Kidney capillary endothelial cell (primary cell): ENCODE data around the gene TBC1D8.
"Not testable (repeated sequence)": the region's sequence is repeated elsewhere in the genome, so short reads cannot be mapped to it uniquely, and the experiment has no call there.

Experiments used
- DNase-seq: peaks from one replicate; pipeline ENCODE4 v3.0.0-alpha.2; 2018; ENCODE audit warnings: low spot score

The TBC1D8 gene

DNA sequence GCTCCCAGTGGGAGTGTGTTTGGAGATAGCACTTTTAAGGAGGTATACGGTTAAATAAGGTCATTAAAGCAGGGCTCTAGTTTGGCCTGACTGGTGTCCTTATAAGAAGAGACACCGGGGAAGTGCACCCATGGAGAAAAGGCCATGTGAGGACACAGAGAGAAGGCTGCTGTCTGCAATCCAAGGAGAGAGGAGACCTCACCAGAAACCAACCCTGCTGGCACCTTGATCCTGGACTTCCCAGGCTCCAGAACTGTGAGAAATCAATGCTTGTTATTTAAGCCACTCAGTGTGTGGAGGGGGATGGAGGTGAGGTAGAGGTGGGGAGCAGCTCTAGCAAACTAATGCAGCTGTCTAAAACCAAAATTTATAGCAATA lies 87.1 kb downstream of the TBC1D8 start:
- no peak for DNase-seq

DNA sequence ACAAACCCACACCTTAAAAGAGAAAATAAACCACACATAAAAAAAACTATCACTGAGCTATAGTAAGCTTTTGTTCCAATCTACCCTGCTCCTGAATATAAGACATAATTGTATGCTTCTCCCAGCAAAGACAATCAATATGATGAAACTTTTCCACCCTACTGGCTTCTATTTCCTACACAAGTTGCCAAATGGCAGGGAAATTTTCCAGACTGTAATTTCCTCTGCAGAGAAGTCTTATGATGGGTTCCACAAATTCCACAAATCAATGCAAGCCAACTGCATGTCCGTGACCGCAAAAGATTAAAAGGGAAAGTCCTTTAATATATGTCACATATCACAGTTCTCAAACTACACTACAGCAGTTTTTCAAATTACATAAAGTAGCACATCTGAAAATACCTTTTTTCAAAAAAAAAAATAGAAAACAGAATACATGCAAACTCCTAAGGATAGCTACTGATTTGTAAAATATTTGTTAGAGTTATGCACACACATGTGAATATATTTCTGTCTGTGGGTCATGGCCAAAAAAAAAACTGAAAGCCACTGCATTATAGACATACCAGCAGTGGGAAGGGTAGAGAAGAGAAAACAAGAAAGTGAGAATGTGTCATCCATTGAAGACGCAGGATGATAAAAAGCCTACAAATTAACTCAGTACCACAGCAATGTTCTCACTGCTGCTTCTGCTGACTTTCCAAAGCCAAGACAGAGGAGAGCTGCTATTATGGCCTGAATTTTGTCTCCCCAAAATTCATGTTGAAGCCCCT lies 87.6 kb downstream of the TBC1D8 start:
- no peak for DNase-seq

DNA sequence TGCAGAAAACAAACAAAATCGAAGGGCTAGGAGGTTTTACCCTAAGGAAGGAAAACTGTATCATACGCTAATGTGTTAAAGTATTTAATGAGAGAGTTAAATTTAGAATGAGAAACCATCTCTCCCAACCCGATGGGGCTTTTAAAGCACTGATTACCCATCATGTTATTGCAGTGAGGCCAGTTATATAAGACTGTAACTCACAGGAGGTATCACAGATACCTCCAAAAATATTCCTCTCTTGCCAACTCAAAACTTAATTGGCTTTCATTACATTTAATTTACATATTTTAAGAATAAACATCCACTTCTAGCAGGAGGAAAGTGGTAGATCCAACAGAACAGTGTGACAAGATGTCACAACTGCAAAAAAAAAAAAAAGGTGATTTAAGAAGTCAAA lies 92.8 kb downstream of the TBC1D8 start:
- no peak for DNase-seq

DNA sequence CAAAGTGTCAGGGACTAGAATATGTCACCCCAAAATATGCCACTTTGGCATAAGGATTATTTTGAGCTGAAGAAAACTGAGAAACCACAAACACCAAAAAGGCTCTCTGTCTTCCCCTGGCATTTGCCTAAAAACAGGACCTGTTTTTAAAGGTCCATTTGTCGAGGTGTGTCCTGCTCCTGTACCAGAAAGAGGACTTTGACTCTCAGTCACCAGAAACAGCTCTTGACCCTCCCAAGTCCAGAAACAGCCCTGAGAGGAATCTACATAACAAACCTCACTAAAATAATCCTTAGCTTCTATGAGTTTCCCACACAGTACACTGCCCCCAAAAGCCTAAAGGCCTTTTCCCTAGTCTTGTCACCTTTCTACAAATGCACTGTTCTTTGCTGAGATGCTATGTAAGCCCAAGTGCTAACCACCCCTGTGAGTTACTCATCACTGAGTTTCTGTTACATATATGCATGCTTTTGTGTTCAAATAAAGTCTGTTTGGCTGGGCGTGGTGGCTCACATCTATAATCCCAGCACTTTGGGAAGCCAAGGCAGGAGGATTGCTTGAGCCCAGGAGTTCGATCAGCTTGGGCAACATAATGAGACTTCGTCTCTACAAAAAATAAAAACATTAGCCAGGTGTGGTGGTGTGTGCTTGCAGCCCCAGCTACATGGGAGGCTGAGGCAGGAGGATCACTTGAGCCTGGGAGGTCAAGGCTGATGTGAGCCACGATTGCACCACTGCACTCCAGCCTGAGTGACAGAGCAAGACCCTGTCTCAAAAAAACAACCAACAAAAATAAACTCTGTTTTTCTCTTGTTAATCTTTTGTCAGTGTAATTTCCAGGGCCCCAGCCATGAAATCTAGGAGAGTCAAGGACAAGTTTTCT lies 93.9 kb downstream of the TBC1D8 start:
- DNase-seq, result no peak

DNA sequence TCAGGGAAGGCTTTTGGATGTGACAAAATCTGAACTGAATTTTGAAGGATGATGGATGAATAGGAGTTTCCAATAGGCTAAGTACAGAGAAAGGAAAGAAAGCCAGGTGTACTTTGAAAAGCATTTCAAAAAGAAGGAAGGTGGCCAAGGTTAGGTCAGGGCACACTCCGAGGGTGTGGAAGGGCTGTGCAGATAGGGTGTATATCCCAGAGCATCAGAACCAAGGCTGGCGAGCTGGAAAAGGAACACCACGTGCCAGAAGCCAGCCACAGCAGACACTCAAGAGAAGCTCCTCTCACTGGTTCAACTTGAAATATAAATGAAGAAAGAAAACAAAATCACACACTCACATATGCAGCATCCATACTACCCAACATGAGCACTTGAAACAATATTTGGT lies 98.1 kb downstream of the TBC1D8 start:
- DNase-seq, result no peak

DNA sequence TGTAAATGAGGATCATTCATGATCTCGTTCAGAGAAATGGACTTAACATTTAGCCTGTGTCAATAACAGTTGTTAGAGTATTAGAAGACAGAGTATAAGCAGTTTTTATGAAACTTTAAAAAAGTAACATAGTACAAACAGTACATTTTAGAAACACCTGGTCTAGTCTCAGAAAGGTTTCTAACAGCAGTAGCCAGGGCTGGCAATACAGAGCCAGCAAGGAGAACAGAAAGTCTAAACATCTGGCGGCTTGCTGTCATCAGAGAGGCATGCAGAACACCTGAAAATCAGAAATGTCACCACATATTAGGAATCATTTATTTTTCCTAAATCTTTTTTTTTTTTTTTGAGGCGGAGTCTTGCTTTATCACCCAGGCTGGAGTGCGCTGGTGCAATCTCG lies 99.0 kb downstream of the TBC1D8 start:
- no peak for DNase-seq

DNA sequence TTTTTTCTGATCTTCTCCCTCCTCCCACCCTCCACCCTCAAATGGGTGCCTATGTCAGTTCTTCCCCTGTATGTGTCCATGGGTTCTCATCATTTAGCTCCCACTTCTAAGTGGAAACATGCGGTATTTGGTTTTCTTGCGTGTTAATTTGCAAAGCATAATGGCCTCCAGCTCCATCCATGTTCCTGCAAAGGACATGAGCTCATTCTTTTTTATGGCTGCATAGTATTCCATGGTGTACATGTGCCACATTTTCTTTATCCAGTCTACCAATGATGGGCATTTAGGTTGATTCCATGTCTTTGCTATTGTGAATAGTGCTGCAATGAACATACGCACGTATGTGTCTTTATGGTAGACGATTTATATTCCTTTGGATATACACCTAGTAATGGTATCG lies 100.3 kb downstream of the TBC1D8 start:
- not testable (repeated sequence) for DNase-seq

DNA sequence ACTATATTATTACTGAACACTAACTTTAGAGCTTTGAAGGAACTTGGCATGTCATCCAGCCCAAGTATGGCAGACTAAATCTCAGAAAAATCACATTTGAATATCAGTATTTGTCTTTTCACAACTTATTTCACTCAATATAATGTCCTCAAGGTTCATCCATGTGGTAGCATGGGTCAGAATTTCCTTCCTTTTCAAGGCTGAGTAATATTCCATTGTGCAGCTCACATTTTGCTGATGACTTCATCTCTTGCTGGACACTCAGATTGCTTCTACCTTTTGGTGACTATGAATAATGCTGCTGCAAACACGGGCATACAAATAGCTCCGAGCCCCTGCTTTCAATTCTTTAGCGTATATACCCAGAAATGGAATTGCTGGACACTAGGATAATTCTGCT lies 102.4 kb downstream of the TBC1D8 start:
- DNase-seq, result no peak

DNA sequence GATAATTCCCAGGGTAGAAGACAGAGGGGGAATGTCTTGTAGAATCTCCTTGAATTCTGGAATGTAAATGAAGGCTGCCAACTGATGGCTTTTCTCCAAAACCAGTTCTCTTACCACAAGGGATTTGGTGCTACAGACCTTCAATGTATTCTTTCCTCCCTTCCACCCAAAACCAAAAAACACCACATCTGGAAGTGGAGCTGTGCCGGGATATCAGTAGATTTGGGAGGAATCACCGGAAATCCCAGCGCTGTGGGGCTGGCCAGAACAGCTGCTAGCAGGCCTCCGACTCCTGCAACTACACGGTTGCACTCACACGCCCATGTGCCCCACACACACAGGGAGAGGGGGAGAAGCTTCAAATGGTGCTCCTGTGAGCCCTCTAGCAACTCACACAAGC lies 103.4 kb downstream of the TBC1D8 start:
- DNase-seq, result no peak

DNA sequence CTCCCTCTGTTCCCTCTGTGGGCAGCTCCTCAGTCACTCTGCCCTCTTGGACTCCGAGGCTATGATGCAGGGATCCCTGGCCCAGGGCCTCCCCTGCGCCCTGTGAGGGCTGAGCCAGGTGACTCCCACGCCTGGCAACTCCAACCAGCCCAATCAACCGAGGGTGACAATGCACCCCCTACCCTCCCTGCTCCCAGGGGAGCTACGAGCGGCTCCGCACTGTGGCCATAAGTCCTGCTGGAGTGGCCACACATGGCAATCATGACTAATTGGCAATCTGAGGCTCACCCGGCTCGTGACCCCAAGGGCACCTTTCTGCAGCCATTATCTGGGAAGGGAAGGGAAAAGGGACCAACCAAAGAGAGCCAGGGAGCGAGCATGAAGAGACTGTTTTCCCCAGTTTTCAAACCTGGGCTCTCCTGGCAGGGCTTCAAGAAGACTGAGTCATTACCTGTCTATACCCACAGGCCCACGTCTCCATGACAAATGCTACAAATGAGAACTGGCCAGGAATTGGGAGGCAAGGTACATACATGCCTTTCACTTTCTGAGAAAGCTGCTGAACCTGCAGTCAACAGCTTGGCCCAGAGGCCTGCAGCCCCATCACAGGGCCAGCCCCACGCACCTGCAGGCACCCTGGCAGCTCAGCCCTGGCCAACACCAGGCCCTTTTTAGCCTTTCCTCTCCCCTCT lies 104.0 kb downstream of the TBC1D8 start:
- DNase-seq, result no peak

DNA sequence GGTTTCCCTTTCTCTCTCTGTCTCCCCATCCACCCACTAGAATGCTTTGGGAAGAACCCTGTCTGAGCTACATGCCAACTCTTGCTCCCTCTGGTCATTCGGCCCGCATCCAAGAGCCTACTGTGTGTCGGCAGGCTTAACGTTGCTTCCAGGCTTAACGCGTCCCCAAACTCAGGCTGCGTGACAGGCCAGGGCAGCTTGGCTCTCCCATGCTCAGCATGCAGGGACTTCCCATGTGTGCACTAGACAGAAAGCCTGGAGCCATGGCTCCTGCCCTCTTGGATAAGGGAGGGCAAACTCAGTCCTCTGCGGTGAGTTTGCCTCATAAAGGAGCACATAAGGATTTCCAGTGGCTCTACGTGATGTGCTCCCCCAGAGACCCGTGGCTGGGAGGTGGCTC lies 105.9 kb downstream of the TBC1D8 start:
- DNase-seq, result no peak

DNA sequence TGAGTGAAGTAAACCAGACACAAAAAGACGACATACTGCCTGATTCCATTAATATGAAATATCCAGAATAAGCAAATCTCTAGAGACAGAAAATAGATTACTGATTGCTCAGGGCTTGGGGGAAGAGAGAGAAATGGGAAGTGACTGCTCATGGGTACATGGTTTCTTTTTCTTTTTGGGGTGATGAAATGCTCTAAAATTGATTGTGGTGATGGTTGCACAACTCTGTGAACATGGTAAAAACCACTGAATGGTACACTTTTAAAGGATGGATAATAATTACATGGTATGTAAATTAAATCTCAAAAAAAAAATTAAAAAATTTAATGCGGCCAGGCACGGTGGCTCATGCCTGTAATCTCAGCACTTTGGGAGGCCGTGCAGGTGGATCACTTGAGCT lies 109.8 kb downstream of the TBC1D8 start:
- no peak for DNase-seq

DNA sequence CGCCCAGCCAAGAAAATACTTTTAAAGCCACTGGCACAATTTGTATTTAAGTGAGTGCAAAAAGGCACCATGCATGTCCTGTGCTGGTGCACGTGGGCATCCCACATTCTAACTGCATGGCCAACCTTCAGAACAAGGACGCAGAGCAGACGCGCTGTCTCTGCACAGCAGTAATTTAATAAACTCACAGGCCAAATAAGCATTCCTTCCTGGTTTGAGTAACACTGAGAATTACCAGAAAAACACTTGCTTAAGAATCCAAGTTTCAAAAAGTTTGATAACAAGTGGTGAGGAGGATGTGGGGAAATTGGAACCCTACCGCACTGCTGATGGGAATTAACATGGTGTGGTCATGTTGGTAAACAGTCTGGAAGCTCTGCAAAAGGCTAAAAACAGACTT lies 110.4 kb downstream of the TBC1D8 start:
- DNase-seq, result no peak

DNA sequence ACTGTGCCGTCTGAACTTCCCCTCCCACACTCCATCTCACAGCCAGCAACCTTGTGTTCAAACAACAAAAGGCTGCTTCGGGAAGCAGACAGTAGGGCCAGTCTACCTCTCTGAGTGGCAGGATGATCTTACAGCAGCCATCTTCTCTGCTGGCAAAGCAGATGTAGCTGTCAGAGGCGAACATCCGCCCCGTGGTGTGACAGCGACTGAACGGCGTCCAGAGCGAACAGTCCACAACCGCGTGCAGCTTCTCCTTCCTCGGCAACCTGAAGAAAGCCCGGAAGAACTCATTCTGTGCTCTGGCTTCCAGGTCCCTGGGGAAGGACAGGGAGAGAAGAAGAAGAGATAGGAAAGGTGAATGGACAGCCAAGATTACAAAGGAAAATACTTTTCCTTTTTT lies 111.1 kb downstream of the TBC1D8 start:
- no peak for DNase-seq

DNA sequence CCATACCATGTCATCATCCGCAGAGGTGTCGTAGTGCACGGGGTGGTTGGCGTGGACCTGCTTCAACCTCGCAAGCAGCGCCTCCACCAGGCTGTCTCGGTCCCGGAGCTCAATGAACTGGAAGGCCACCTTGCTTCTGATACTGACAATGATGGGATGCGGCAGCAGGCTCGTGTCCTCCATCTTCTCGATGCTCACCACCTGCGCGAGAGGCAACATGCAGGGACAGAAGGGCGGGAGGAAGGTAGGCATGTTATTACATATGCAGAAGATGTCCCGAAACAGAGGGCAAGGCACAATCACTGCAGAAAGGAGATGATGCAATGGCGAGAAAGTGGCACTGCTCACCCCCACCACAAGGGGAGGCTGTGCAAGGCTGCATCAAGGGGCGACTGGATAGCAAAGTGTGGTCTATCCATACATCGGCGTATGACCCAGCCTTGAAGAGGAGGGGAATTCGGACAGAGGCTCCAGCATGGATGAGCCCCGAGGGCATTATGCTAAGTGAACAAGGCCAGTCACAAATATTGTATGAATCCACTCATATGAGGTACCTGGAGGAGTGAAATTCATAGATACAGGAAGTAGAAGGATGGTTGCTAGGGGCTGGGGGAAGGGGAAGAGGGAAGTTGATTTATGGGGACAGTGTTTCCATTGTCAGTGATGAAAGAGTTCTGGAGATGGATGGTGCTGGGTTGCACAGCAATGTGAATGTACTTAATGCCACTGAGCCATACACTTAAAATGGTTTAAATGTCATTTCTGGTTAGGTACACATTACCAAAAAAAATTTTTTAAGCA lies 112.5 kb downstream of the TBC1D8 start:
- DNase-seq, result no peak

DNA sequence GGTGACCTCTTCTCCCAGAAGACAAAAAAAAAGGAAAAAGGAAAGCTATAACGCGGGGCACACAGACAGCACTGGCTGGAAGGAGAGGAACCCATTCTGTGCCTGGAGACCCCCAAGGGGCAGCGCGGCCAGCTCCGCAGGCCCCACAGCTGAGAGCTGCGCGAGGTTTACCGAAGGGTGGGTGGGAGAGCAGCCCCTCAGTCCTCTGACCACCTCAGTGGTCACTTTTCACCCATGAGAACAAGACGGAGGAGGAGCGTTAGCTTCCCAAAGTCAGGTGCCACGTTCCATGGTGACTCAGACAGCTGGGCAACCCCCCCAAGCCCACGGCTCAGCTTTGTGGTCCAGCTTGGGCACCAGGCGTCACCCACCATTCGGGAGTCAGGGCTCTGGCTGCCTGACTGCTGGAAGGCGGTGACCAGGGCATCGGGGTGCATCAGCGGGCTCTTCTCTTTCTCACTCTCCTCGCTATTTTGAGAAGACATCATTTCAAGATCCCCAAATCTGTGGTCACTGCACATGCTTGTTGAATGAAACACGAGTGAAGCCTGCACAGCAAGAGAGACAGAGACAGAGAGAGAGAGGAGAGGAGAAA lies 113.9 kb downstream of the TBC1D8 start:
- DNase-seq, result no peak

DNA sequence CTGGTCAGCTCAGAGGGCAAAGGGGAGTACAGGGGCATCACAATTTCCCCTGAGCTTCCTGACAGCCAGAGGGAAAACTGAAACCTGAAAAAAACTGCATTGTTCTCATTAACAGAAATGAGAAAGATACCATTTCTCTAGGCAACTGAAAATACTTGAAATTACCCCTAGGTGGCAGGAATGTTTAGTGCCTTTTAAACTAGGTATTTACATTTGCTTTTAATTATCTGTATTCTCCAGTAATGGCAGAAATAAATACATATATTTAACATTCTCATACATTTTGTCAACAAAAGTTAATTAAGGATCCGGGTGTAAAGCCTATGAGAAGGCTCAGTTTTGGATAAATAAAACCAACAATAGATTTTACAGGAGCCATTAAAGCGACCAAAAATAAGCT lies 114.6 kb downstream of the TBC1D8 start:
- peak; percentile 21 for DNase-seq

DNA sequence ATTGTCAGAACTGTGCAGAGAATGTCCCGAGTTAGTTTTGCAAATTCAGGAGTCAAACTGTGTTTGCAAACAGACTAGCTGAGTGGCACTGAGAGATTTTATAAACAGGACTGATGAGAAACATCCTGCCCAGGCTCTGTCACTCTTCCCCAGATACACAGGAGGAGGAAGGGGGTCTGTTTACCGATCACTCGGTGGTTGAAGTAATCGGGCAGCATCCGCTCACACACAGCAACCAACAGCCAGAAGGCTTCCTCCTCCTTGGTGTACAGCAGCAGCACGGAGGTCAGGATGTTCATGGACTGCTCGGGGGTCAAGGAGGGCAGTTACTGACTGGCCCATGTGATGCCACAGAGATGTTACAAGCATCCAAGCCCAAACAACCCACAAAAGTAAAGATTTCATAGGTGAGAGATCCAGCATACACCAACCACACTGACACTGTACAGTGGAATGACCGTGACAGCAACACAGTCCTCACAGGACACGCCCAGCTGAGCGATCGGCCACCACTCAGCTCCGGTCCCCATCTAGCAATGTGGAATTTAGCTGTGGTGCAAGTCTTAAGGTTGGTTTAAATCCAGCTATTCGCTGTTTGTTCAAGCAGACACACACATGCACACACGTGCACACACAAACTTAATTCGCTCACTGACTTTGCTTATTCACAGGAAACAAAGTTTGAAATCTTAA lies 119.0 kb downstream of the TBC1D8 start:
- DNase-seq, result no peak

DNA sequence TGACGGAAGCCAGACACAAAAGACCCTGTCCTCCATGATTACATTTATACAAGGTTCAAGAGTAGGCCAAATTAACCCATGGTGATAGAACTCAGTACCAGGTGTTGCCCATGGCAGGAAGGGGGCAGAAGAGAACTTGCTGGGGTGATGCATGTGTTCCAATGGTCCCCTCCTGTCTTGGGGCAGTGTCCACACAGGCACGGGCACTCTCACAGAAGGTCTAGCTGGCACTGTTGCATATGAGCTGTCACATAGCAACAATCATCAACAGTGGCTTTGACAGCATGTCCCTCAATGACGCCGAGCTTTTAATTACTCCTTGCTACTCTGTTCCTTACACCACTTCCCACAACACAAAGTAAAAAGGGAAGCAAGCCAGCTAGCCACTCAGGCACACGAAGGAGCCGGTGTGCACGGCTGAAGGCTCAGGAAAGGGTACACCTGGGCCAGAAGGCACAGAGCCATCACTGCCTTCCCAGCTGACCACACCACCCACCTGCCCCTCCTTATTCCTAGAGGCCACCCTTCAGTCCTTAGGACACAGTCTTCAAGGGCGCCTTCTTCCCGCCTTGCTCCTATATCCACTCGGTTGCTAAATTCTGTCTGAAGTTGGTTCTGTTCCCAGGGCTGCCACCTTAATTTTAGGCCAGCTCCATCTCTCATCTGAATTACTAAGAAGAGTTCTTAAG lies 120.2 kb downstream of the TBC1D8 start:
- DNase-seq, result no peak

DNA sequence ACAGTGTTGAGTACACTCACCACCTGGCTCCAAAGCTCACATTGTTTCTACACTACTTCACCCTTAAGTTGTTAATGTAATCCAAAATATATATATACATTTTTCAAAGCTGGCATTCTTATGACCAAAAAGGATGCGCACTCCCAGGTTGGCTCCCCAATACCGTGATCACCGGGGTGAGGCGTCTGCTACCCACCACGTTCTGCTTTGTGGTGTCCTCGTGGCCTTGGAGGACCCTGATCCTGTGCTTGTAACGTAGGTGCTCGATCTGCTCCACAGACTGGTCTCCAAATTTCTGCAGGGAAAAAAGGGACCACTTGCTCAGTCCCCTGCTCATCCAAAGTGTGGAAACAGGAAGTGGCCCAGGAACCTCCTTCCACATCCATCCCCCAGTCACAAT lies 123.3 kb downstream of the TBC1D8 start:
- DNase-seq, result no peak
